Gastroesophageal sphincter (tissue), 4 donors: ENCODE data around the gene MMGT1. TPM values are rescaled to one million over a fixed set of nuclear protein-coding genes. Genes with fewer than 3 reads are reported as not detected.
A peak's percentile ranks its signal among the peaks of the same experiment; 100 is the strongest.

Experiments
- ATAC-seq: fragments of 150-250 bp; one replicate; pipeline ENCODE4 v1.9.1; 2016; ENCODE audit warnings: mild to moderate bottlenecking, moderate library complexity
- H3K27ac ChIP-seq, 4 donors: fragments of 200-600 bp; sonication (generic) in 3 of 4; 1 replicate in 3 of 4; 2 replicates in 1 of 4; pipeline ENCODE4 v1.5.1; 2016 to 2019
- H3K27me3 ChIP-seq: fragments of 200-600 bp; sonication (generic); one replicate; pipeline ENCODE4 v1.5.1; 2019
- H3K36me3 ChIP-seq, 2 donors: fragments of 200-600 bp; sonication (generic); one replicate each; pipeline ENCODE4 v1.5.1; 2019; ENCODE audit warnings: control low read depth in 1 of 2
- H3K4me1 ChIP-seq, 3 donors: fragments of 200-600 bp; sonication (generic); 1 replicate in 2 of 3; 2 replicates in 1 of 3; pipeline ENCODE4 v1.5.1; 2016 to 2019; ENCODE audit warnings: control low read depth in 2 of 3
- H3K4me3 ChIP-seq, 2 donors: fragments of 200-600 bp; sonication (generic); one replicate each; pipeline ENCODE4 v1.5.1; 2019; ENCODE audit warnings: mild to moderate bottlenecking in 1 of 2, moderate library complexity in 1 of 2
- H3K9me3 ChIP-seq, 3 donors: fragments of 200-600 bp; sonication (generic); one replicate each; pipeline ENCODE4 v1.5.1; 2017 to 2019; ENCODE audit warnings: control low read depth in 2 of 3
- EP300 ChIP-seq: sonication (generic); formaldehyde crosslinking; IDR thresholded peaks from one replicate; pipeline ENCODE4 v1.6.1; 2017; ENCODE audit warnings: antibody characterized with exemption, mild to moderate bottlenecking
- POLR2A ChIP-seq, 2 donors: fragments of 450-650 bp; IDR thresholded peaks; one replicate each; pipeline ENCODE4 v1.6.1; 2017; ENCODE audit warnings: antibody characterized with exemption in 2 of 2, mild to moderate bottlenecking in 2 of 2, moderate library complexity in 1 of 2
- POLR2AphosphoS5 ChIP-seq: sonication (generic); formaldehyde crosslinking; IDR thresholded peaks from one replicate; pipeline ENCODE4 v1.6.1; 2017; ENCODE audit warnings: antibody characterized with exemption
- WGBS, 2 donors: methylation state at CpG; one replicate each; pipeline ENCODE4 v1.1.5; 2018; ENCODE audit warnings: low coverage in 1 of 2; 5-methylcytosine and 5-hydroxymethylcytosine counted together
- total RNA-seq, 4 donors: library from RNA; depleted of rRNA; stranded (reverse); fragments of >200 nt; gene quantifications; one replicate each; pipeline ENCODE4 v1.1.0, GENCODE V29; 2016
- TF ChIP-seq, protein P1 (sequence below), 4 experiments: fragments of 200-600 bp in 2 of 4; fragments of 450-650 bp in 2 of 4; sonication (generic) in 1 of 4; IDR thresholded peaks; one replicate each; pipeline ENCODE4 v1.5.1; 2017 to 2019; ENCODE audit warnings: antibody characterized with exemption in 4 of 4, mild to moderate bottlenecking in 2 of 4, moderate library complexity in 2 of 4

Gene MMGT1
- total RNA-seq, 4 donors from 2014 or later, result 33.0 to 43.9 (median 40.6) TPM

DNA sequence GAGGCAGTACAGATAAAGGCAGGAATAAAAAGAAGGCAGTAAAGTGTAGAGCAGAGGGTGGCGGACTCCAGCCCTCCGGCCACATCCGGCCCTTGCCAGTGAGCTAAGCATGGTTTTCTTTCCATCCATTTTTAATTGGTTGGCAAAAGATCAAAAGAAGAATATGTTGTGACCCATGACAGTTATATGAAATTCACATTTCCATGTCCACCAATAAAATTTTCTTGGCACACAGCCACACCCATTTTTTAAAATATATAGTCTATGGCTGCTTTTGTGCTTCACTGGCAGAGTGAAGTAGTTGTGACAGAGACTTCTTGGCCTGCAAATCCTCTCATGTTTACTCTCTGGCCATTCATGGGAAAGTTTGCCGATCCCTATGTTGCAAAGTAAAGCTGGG lies 41.2 kb upstream of the MMGT1 start:
- ATAC-seq, result no peak
- Histone ChIP-seq H3K9me3 (no peaks in the 10 kb centered on the region), H3K36me3 (peaks cover 0 to 33% of the 10 kb centered on the region in 2 donors), H3K27ac (no peak overlapping the region), H3K4me3 (no peak overlapping the region), H3K27me3 (no peaks in the 10 kb centered on the region), H3K4me1 (no peaks in the 10 kb centered on the region)
- TF ChIP-seq EP300 (no peak), POLR2A (IDR thresholded peaks at IDR 0.05) (no peak), POLR2AphosphoS5 (no peak)
- TF ChIP-seq, protein P1, sequence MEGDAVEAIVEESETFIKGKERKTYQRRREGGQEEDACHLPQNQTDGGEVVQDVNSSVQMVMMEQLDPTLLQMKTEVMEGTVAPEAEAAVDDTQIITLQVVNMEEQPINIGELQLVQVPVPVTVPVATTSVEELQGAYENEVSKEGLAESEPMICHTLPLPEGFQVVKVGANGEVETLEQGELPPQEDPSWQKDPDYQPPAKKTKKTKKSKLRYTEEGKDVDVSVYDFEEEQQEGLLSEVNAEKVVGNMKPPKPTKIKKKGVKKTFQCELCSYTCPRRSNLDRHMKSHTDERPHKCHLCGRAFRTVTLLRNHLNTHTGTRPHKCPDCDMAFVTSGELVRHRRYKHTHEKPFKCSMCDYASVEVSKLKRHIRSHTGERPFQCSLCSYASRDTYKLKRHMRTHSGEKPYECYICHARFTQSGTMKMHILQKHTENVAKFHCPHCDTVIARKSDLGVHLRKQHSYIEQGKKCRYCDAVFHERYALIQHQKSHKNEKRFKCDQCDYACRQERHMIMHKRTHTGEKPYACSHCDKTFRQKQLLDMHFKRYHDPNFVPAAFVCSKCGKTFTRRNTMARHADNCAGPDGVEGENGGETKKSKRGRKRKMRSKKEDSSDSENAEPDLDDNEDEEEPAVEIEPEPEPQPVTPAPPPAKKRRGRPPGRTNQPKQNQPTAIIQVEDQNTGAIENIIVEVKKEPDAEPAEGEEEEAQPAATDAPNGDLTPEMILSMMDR (IDR thresholded peaks at IDR 0.05), result no peak
- WGBS, 2 donors, result 86 to 93% methylated on average over 3 to 4 of the region's 4 CpGs

DNA sequence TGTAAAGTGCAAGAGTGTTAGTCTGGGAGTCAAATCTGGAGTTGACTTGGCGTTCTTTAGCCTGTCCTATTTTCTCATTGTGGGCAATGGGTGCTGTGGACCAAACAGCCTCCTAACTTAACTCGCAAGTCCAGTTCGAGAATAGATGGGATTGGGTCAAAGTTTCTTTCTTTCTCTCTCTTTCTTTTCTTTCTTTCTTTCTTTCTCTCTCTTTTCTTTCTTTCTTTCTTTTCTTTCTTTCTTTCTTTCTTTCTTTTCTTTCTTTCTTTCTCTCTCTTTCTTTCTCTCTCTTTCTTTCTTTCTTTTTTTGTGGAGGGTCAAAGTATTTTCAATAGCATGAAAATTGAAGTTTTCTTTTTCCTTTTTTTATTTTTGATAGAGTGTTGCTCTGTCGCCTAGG lies 14.5 kb upstream of the MMGT1 start:
- ATAC-seq, result no peak
- Histone ChIP-seq H3K27ac (no peak overlapping the region), H3K4me1 (peaks cover 0 to 32% (median 0%) of the 10 kb centered on the region in 3 donors), H3K9me3 (no peaks in the 10 kb centered on the region), H3K27me3 (no peaks in the 10 kb centered on the region), H3K4me3 (no peak overlapping the region), H3K36me3 (no peaks in the 10 kb centered on the region)
- TF ChIP-seq POLR2A (IDR thresholded peaks at IDR 0.05) (no peak), POLR2AphosphoS5 (no peak), EP300 (no peak)
- TF ChIP-seq, protein P1 (IDR thresholded peaks at IDR 0.05), result no peak
- WGBS, 2 donors, result 63 to 94% methylated on average over 3 to 4 of the region's 4 CpGs

DNA sequence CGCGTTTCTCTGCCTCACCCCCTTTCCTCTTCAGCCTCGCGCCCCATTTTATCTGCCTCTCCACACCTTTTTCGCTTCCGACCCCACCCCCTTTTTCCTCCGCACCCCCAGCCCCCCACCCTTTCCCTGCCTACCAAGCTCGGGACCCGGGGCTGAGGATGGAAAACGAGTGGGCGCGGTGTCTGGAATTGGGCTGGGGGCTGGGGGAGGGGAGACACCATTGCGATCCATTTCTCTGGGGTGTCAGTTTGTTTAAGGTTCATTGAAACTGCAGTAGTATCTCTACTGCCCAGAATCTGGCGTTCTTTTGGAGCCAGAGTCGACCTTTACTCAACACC lies 12.2 kb upstream of the MMGT1 start:
- no peaks in the 10 kb centered on the region for H3K27me3 ChIP-seq
- H3K4me3 ChIP-seq, result peak overlapping the region; percentile 73 to 96
- WGBS, 2 donors, result 25% methylated on average over 6 of the region's 15 CpGs; no CpG with 5 or more reads in 1 of the 2 donors
- H3K4me1 ChIP-seq, result peaks cover 0 to 32% (median 0%) of the 10 kb centered on the region in 3 donors
- peak overlapping the region; percentile 49 to 88 (median 84) for H3K27ac ChIP-seq
- TF ChIP-seq POLR2AphosphoS5, result no peak
- TF ChIP-seq, protein P1 (IDR thresholded peaks at IDR 0.05), result no peak
- TF ChIP-seq EP300, result no peak
- no peak for TF ChIP-seq POLR2A (IDR thresholded peaks at IDR 0.05)
- no peaks in the 10 kb centered on the region for H3K36me3 ChIP-seq
- ATAC-seq, result no peak
- no peaks in the 10 kb centered on the region for H3K9me3 ChIP-seq

GRCh38 chrX:135985157-135985972 lies 11.6 kb upstream of the MMGT1 start, which contains the start of gene SLC9A6:
Gene SLC9A6, plus strand, starts transcription at chrX:135985435. Its CDS starts 224 bp downstream, at chrX:135985659.
- H3K4me3 ChIP-seq, result peak within 1 kb of the TSS; percentile 73 to 96
- H3K27me3 ChIP-seq, result no peaks in the 10 kb centered on the region
- H3K27ac ChIP-seq, result peak within 1 kb of the TSS; percentile 49 to 88 (median 84)
- peak in 1 of 2 donors; percentile 14 for TF ChIP-seq POLR2A (IDR thresholded peaks at IDR 0.05)
- TF ChIP-seq, protein P1 (IDR thresholded peaks at IDR 0.05), result no peak
- no peak for TF ChIP-seq POLR2AphosphoS5
- no peaks in the 10 kb centered on the region for H3K9me3 ChIP-seq
- peaks cover 0 to 32% (median 0%) of the 10 kb centered on the region in 3 donors for H3K4me1 ChIP-seq
- no peaks in the 10 kb centered on the region for H3K36me3 ChIP-seq
- WGBS, 2 donors, result 3 to 37% methylated on average over 8 to 13 of the region's 68 CpGs
- peak; percentile 92 for ATAC-seq

DNA sequence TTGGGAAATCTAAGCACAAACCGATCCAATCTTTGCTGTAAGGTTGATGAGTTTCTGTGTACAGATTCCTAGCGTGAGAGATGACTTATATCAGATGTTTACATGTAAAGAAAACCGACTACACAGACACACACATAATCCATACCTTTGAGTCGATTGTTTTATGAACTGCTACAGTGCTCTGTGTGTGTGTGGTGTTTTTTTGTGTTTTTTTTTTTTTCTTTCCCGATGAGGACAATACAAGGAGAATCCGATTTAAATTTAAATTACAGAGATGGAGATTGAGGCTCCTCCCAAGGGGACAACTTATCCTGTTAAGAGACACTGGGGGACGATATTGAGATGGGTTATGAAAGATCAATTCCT lies 11.0 kb upstream of the MMGT1 start:
- H3K9me3 ChIP-seq, result no peaks in the 10 kb centered on the region
- 0 to 46% methylated on average over 3 to 7 of the region's 7 CpGs for WGBS, 2 donors
- peak overlapping the region; percentile 49 to 88 (median 84) for H3K27ac ChIP-seq
- ATAC-seq, result no peak
- peaks cover 0 to 32% (median 0%) of the 10 kb centered on the region in 3 donors for H3K4me1 ChIP-seq
- TF ChIP-seq, protein P1 (IDR thresholded peaks at IDR 0.05), result no peak
- TF ChIP-seq POLR2AphosphoS5 (no peak), EP300 (no peak), POLR2A (IDR thresholded peaks at IDR 0.05) (no peak)
- H3K27me3 ChIP-seq, result no peaks in the 10 kb centered on the region
- H3K36me3 ChIP-seq, result no peaks in the 10 kb centered on the region
- peak overlapping the region; percentile 73 to 96 for H3K4me3 ChIP-seq
